ENCODE measurements around the gene ZNF215.

GRCh38 chr11:6931146-6931713, 5.0 kb downstream of the ZNF215 start:
- TF ChIP-seq CTCF (IDR thresholded peaks at IDR 0.05; ENCODE audit: insufficient read depth, low read length) (no peak), POLR2AphosphoS5 (IDR thresholded peaks at IDR 0.05; ENCODE audit: low read depth) (no peak), SPI1 (IDR thresholded peaks at IDR 0.05; ENCODE audit: borderline replicate concordance, low read depth) (no peak), REST (IDR thresholded peaks at IDR 0.05; ENCODE audit: insufficient replicate concordance, low read depth) (no peak), GABPA (IDR thresholded peaks at IDR 0.05; ENCODE audit: low read depth) (no peak)
